ENCODE data around the gene SYT15. TPM values are rescaled to one million over a fixed set of nuclear protein-coding genes. Genes with fewer than 3 reads are reported as not detected.

Gene SYT15
- total RNA-seq, 4 donors from 2014 or later, result 3.0 to 22.8 (median 14.0) TPM

- Histone ChIP-seq H3K4me1 (peaks cover 0 to 12% of the 10 kb centered on the region in 2 donors), H3K36me3 (no peaks in the 10 kb centered on the region), H3K27me3 (peaks cover 0 to 14% of the 10 kb centered on the region in 2 donors), H3K4me3 (no peak overlapping the region), H3K27ac (no peak overlapping the region), H3K9me3 (no peaks in the 10 kb centered on the region)
- intact Hi-C loops (cut with DNase I; ENCODE audit: low total_unique reads), result no loop called here
- no peak for DNase-seq
- no peak for TF ChIP-seq POLR2A (IDR thresholded peaks at IDR 0.05)
Observed at GRCh38 chr10:46554166-46554781, 24.7 kb upstream of the SYT15 start.

- intact Hi-C loops (cut with DNase I; ENCODE audit: low total_unique reads), result no loop called here
- Histone ChIP-seq H3K36me3 (no peaks in the 10 kb centered on the region), H3K4me1 (peaks cover 0 to 12% of the 10 kb centered on the region in 2 donors), H3K9me3 (no peaks in the 10 kb centered on the region), H3K27ac (no peak overlapping the region), H3K4me3 (no peak overlapping the region), H3K27me3 (peaks cover 0 to 20% of the 10 kb centered on the region in 2 donors)
- DNase-seq, result no peak
- no peak for TF ChIP-seq CTCF (IDR thresholded peaks at IDR 0.05)
- no peak for TF ChIP-seq POLR2A (IDR thresholded peaks at IDR 0.05)
Observed at GRCh38 chr10:46555366-46555712, 23.6 kb upstream of the SYT15 start.

DNA sequence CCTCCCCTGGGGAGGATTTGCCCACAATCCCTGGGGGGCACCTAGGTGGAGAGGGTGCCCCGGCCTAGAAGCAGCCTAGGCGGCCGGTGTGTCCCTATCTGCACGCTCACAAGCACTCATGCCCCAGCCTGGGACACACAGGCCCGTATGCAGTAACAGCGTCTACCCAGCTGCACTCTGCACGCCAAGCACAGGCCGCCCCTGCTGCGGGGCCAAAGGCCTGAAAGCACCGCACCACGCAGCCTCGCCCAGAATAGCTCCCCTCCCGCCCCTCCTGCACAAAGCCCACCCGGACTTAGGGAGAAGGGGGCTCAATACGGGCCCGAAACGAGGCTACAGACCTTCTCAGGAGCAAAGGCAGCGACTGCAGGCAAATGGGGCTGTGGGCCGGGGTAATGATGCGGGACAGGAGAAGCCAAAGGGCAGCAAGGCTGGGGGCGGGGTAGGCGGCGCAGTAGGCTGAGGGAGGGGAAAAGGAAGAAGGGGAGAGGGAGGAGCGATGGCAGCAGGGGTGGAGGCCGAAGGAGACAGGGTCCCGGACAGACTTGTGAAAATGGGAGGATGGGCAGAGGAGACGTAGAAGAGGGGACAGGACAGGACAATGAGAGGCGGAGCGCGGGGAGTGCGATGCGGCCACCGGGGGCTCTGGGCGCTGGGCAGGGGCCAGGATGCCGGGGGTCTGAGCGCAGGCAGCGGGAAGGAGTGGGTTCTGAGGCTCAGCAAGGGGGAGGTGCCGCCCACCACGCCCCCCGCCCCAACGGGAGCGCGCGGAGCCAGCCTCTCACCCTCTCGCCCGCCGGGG is 23.0 kb upstream of the SYT15 start:
- DNase-seq, result no peak
- H3K36me3 ChIP-seq, result no peaks in the 10 kb centered on the region
- peaks cover 0 to 20% of the 10 kb centered on the region in 2 donors for H3K27me3 ChIP-seq
- no peak for TF ChIP-seq CTCF (IDR thresholded peaks at IDR 0.05)
- no peak for TF ChIP-seq POLR2A (IDR thresholded peaks at IDR 0.05)
- no peak overlapping the region for H3K27ac ChIP-seq
- H3K4me1 ChIP-seq, result peaks cover 0 to 12% of the 10 kb centered on the region in 2 donors
- peak overlapping the region in 1 of 2 donors; percentile 15 for H3K4me3 ChIP-seq
- intact Hi-C loops (cut with DNase I; ENCODE audit: low total_unique reads), result no loop called here
- H3K9me3 ChIP-seq, result no peaks in the 10 kb centered on the region

GRCh38 chr10:46556515-46557318 is 22.2 kb upstream of the SYT15 start, which contains the start of gene GPRIN2:
GPRIN2 (minus strand) TSS chr10:46556658; CDS start chr10:46550736, 5,922 bp downstream.
- TF ChIP-seq POLR2A (IDR thresholded peaks at IDR 0.05), result no peak
- no peak for TF ChIP-seq CTCF (IDR thresholded peaks at IDR 0.05)
- intact Hi-C loops (cut with DNase I; ENCODE audit: low total_unique reads), result no loop called here
- Histone ChIP-seq H3K4me1 (peaks cover 0 to 12% of the 10 kb centered on the region in 2 donors), H3K9me3 (no peaks in the 10 kb centered on the region), H3K4me3 (peak within 1 kb of the TSS in 1 of 2 donors; percentile 15), H3K27ac (no peak within 1 kb of the TSS), H3K36me3 (no peaks in the 10 kb centered on the region), H3K27me3 (peaks cover 0 to 20% of the 10 kb centered on the region in 2 donors)
- peak in 1 of 2 donors; percentile 16 for DNase-seq

DNA sequence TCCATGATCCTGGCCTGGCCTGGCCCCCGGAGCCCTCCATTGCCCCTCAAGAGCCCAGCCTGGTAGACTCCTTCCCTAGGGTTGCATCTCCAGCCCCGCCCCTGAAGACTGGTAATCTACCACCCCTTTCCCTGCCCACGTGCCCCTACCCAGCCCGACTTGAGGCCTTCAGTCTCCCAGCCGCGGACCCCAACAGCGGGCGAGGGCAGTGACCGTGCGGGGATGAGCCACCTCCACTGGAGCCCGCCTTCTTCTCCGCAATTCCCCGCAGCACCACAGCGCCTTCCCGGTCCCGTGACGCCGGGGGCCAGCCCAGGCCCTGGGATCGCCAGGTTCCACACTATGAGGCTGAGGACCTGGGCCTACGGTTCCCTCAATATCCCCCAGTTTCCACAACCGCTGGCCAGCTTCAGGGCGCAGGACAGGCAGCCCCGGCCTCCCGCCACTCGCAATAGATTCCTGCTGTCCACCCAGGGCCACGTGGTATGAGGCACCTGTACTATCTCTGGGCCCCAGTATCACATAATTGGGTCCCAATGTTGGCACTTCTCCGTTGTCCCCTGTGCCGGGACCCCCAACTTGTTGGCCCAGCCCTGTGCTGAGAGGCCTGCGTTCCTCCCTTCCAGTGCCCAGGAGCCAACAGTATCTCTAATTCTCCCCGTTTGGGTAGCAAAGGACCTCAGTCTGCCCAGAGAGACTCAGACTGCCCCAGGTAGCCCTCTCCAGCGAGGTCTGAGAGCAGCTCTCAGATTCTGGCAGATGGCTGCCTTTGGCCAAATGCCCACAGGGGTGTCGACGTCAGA is 21.4 kb upstream of the SYT15 start:
- H3K4me1 ChIP-seq, result peaks cover 0 to 12% of the 10 kb centered on the region in 2 donors
- H3K4me3 ChIP-seq, result no peak overlapping the region
- no peaks in the 10 kb centered on the region for H3K9me3 ChIP-seq
- no peak for TF ChIP-seq CTCF (IDR thresholded peaks at IDR 0.05)
- peak; percentile 17 for DNase-seq
- H3K27ac ChIP-seq, result no peak overlapping the region
- intact Hi-C loops (cut with DNase I; ENCODE audit: low total_unique reads), result no loop called here
- peaks cover 0 to 20% of the 10 kb centered on the region in 2 donors for H3K27me3 ChIP-seq
- H3K36me3 ChIP-seq, result no peaks in the 10 kb centered on the region
